Amygdala (tissue), 56 donors: Measurements from ENCODE around the gene SLC22A23.

Experiments
- DNase-seq, 56 donors: peaks; one replicate each; lab custom pipeline; 2025; lab: John Stamatoyannopoulos, UW

SLC22A23 gene

GRCh38 chr6:3222506-3223038 is 234.3 kb downstream of the SLC22A23 start:
- no peak for DNase-seq

- DNase-seq, result no peak
Observed at GRCh38 chr6:3221578-3221977, 235.3 kb downstream of the SLC22A23 start.

GRCh38 chr6:3220366-3220765 is 236.5 kb downstream of the SLC22A23 start:
- no peak for DNase-seq
